ENCODE data around the gene FASTKD1. TPM values are rescaled to one million over a fixed set of nuclear protein-coding genes. Genes with fewer than 3 reads are reported as not detected.
"Not testable (repeated sequence)": the region's sequence is repeated elsewhere in the genome, so short reads cannot be mapped to it uniquely, and the experiment has no call there.

Gene FASTKD1
- total and polyA plus RNA-seq, 2 donors (not counting 1 experiment from before 2014, with no cell fraction given) = 8.5 to 31.0 TPM

DNA sequence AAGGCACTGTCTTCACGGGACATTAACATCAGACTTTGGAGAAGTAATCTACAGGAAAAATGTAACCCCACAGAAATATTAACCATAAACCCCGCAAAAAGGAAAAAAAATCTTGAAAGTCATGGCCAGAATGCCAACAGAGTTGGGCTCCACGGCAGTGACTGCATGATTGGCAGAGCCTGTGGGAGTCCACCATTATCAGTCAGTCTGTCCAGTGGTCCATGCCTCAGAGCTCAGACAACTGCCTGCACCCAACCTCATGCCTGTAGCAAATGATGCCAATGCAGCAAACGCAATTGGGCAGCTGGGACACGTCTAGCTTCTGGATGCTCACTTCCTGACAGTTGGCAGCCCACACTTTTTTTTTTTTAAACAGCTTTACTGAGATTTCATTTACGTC, 5.4 kb upstream of the FASTKD1 start:
- CTCF ChIA-PET = no interaction called here

DNA sequence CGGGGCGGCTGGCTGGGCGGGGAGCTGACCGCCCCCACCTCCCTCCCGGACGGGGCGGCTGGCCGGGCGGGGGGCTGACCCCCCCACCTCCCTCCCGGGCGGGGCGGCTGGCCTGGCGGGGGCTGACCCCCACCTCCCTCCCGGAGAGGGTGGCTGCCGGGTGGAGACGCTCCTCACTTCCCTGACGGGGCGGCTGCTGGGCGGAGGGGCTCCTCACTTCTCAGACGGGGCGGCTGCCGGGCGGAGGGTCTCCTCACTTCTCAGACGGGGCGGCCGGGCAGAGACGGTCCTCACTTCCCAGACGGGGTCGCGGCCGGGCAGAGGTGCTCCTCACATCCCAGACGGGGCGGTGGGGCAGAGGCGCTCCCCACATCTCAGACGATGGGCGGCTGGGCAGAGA, 1.6 kb upstream of the FASTKD1 start:
- ATAC-seq (ENCODE audit: low read depth); H3K4me1 ChIP-seq (ENCODE audit: control insufficient read depth in 2 of 2, insufficient read depth in 2 of 2, low read length in 2 of 2); H2AFZ ChIP-seq (ENCODE audit: insufficient read depth, low read depth, low read length, poor library complexity, severe bottlenecking); H3K36me3 ChIP-seq (replicated peaks in 1 of 2; ENCODE audit: control extremely low read depth in 1 of 2, control insufficient read depth in 1 of 2, extremely low read depth in 1 of 2, insufficient read depth in 2 of 2, low read length in 1 of 2); POLR2A ChIA-PET; H3K27ac Mint-ChIP-seq; H3K9ac ChIP-seq (ENCODE audit: low read length); H3K27ac ChIP-seq (ENCODE audit: low read length in 2 of 2); H4K20me1 ChIP-seq (ENCODE audit: control insufficient read depth, insufficient read depth, low read length, poor library complexity, severe bottlenecking); H3K9me3 Mint-ChIP-seq (ENCODE audit: insufficient read depth); CTCF ChIA-PET; H3K9me3 ChIP-seq (ENCODE audit: control extremely low read depth in 1 of 3, control insufficient read depth in 2 of 3, insufficient read depth in 1 of 3, low read length in 2 of 3); H3K4me3 Mint-ChIP-seq; H3K27me3 Mint-ChIP-seq; H3K27me3 ChIP-seq (replicated peaks in 1 of 4; ENCODE audit: control extremely low read depth in 1 of 4, control insufficient read depth in 3 of 4, insufficient read depth in 4 of 4, low read length in 3 of 4); H3K4me3 ChIP-seq (ENCODE audit: control extremely low read depth in 1 of 5, extremely low read depth in 1 of 5, insufficient read depth in 1 of 5, low read depth in 2 of 5, low read length in 4 of 5); H3K4me2 ChIP-seq (replicated peaks; ENCODE audit: low read depth, low read length, poor library complexity, severe bottlenecking); DNase-seq: not testable (repeated sequence)
- peaks cover 14% of the 10 kb centered on the region for H3K4me1 Mint-ChIP-seq
- 91% methylated on average over 22 of the region's 36 CpGs for WGBS (ENCODE audit: insufficient coverage)
- intact Hi-C loops (cut with micrococcal nuclease) = loop anchor here (10.0 kb wide), 1 partner anchor 1860 kb away; the partner anchor contains the start of genes DCAF17 and METTL8
- H3K79me2 ChIP-seq (ENCODE audit: control insufficient read depth, insufficient read depth, low read length) = peaks cover 30% of the 10 kb centered on the region

More for the DNA sequence above, 5.4 kb upstream of the FASTKD1 start:
- no peaks in the 10 kb centered on the region for H4K20me1 ChIP-seq (ENCODE audit: control insufficient read depth, insufficient read depth, low read length, poor library complexity, severe bottlenecking)
- POLR2A ChIA-PET = interaction anchor here (0.6 kb wide), 1 partner anchor 1302 kb away, joined by 3 read pairs; no protein-coding TSS in a partner anchor
- no peaks in the 10 kb centered on the region for H3K36me3 ChIP-seq (replicated peaks in 1 of 2; ENCODE audit: control extremely low read depth in 1 of 2, control insufficient read depth in 1 of 2, extremely low read depth in 1 of 2, insufficient read depth in 2 of 2, low read length in 1 of 2)
- H3K27ac ChIP-seq (ENCODE audit: low read length in 2 of 2) = no peak overlapping the region
- H3K9me3 Mint-ChIP-seq (ENCODE audit: insufficient read depth) = no peaks in the 10 kb centered on the region
- no peak overlapping the region for H3K27ac Mint-ChIP-seq
- H3K79me2 ChIP-seq (ENCODE audit: control insufficient read depth, insufficient read depth, low read length) = no peaks in the 10 kb centered on the region
- H3K9ac ChIP-seq (ENCODE audit: low read length) = no peak overlapping the region
- no peak for TF ChIP-seq EZH2 (IDR thresholded peaks at IDR 0.05; ENCODE audit: borderline replicate concordance, insufficient read depth, low read depth, low read length, poor library complexity, severe bottlenecking)
- TF ChIP-seq, protein P1, sequence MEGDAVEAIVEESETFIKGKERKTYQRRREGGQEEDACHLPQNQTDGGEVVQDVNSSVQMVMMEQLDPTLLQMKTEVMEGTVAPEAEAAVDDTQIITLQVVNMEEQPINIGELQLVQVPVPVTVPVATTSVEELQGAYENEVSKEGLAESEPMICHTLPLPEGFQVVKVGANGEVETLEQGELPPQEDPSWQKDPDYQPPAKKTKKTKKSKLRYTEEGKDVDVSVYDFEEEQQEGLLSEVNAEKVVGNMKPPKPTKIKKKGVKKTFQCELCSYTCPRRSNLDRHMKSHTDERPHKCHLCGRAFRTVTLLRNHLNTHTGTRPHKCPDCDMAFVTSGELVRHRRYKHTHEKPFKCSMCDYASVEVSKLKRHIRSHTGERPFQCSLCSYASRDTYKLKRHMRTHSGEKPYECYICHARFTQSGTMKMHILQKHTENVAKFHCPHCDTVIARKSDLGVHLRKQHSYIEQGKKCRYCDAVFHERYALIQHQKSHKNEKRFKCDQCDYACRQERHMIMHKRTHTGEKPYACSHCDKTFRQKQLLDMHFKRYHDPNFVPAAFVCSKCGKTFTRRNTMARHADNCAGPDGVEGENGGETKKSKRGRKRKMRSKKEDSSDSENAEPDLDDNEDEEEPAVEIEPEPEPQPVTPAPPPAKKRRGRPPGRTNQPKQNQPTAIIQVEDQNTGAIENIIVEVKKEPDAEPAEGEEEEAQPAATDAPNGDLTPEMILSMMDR (IDR thresholded peaks at IDR 0.05) = no peak
- H3K4me1 Mint-ChIP-seq = peaks cover 3% of the 10 kb centered on the region
- H3K4me3 ChIP-seq (ENCODE audit: control extremely low read depth in 1 of 5, extremely low read depth in 1 of 5, insufficient read depth in 1 of 5, low read depth in 2 of 5, low read length in 4 of 5) = no peak overlapping the region
- no peaks in the 10 kb centered on the region for H3K27me3 ChIP-seq (replicated peaks in 1 of 4; ENCODE audit: control extremely low read depth in 1 of 4, control insufficient read depth in 3 of 4, insufficient read depth in 4 of 4, low read length in 3 of 4)
- 92% methylated on average over 2 of the region's 6 CpGs for WGBS (ENCODE audit: insufficient coverage)
- intact Hi-C loops (cut with micrococcal nuclease) = loop anchor here (10.0 kb wide), 1 partner anchor 1856 kb away; the partner anchor contains the start of genes DCAF17 and METTL8
- ATAC-seq (ENCODE audit: low read depth) (no peak), DNase-seq (no peak)
- no peak overlapping the region for H2AFZ ChIP-seq (ENCODE audit: insufficient read depth, low read depth, low read length, poor library complexity, severe bottlenecking)
- H3K4me3 Mint-ChIP-seq = no peak overlapping the region
- peaks cover 0 to 5% of the 10 kb centered on the region in 2 donors for H3K4me1 ChIP-seq (ENCODE audit: control insufficient read depth in 2 of 2, insufficient read depth in 2 of 2, low read length in 2 of 2)
- H3K27me3 Mint-ChIP-seq = no peaks in the 10 kb centered on the region
- no peak overlapping the region for H3K4me2 ChIP-seq (replicated peaks; ENCODE audit: low read depth, low read length, poor library complexity, severe bottlenecking)
- peaks cover 0 to 5% (median 0%) of the 10 kb centered on the region in 3 donors for H3K9me3 ChIP-seq (ENCODE audit: control extremely low read depth in 1 of 3, control insufficient read depth in 2 of 3, insufficient read depth in 1 of 3, low read length in 2 of 3)

DNA sequence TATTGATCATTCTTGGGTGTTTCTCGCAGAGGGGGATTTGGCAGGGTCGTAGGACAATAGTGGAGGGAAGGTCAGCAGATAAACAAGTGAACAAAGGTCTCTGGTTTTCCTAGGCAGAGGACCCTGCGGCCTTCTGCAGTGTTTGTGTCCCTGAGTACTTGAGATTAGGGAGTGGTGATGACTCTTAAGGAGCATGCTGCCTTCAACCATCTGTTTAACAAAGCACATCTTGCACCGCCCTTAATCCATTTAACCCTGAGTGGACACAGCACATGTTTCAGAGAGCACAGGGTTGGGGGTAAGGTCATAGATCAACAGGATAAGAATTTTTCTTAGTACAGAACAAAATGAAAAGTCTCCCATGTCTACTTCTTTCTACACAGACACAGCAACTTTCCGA, 874 bp upstream of the FASTKD1 start:
- CTCF ChIA-PET = interaction anchor here (2.3 kb wide), 1 partner anchor 10 kb away, joined by 14 read pairs; the partner anchor contains the start of gene PPIG
- not testable (repeated sequence) for DNase-seq; H3K9me3 Mint-ChIP-seq (ENCODE audit: insufficient read depth); H3K4me3 ChIP-seq (ENCODE audit: control extremely low read depth in 1 of 5, extremely low read depth in 1 of 5, insufficient read depth in 1 of 5, low read depth in 2 of 5, low read length in 4 of 5); H3K27me3 ChIP-seq (replicated peaks in 1 of 4; ENCODE audit: control extremely low read depth in 1 of 4, control insufficient read depth in 3 of 4, insufficient read depth in 4 of 4, low read length in 3 of 4); H3K9me3 ChIP-seq (ENCODE audit: control extremely low read depth in 1 of 3, control insufficient read depth in 2 of 3, insufficient read depth in 1 of 3, low read length in 2 of 3); H3K27ac Mint-ChIP-seq; H3K36me3 ChIP-seq (replicated peaks in 1 of 2; ENCODE audit: control extremely low read depth in 1 of 2, control insufficient read depth in 1 of 2, extremely low read depth in 1 of 2, insufficient read depth in 2 of 2, low read length in 1 of 2); H2AFZ ChIP-seq (ENCODE audit: insufficient read depth, low read depth, low read length, poor library complexity, severe bottlenecking); H3K27me3 Mint-ChIP-seq; H3K27ac ChIP-seq (ENCODE audit: low read length in 2 of 2); H4K20me1 ChIP-seq (ENCODE audit: control insufficient read depth, insufficient read depth, low read length, poor library complexity, severe bottlenecking); H3K4me3 Mint-ChIP-seq; H3K9ac ChIP-seq (ENCODE audit: low read length); ATAC-seq (ENCODE audit: low read depth); H3K4me2 ChIP-seq (replicated peaks; ENCODE audit: low read depth, low read length, poor library complexity, severe bottlenecking); H3K4me1 ChIP-seq (ENCODE audit: control insufficient read depth in 2 of 2, insufficient read depth in 2 of 2, low read length in 2 of 2)
- peaks cover 35% of the 10 kb centered on the region for H3K79me2 ChIP-seq (ENCODE audit: control insufficient read depth, insufficient read depth, low read length)
- intact Hi-C loops (cut with micrococcal nuclease) = loop anchor here (5.0 to 10.0 kb wide), 2 partner anchors 223 to 1860 kb away; partner anchors contain the start of genes DCAF17, METTL8 and SSB
- 88% methylated on average over 1 of the region's 5 CpGs for WGBS (ENCODE audit: insufficient coverage)
- peaks cover 14% of the 10 kb centered on the region for H3K4me1 Mint-ChIP-seq
- POLR2A ChIA-PET = interaction anchor here (2.0 kb wide), 1 partner anchor 10 kb away, joined by 16 read pairs; the partner anchor contains the start of gene PPIG

All from B cell (primary cell).